Hepatocyte (in vitro differentiated cells): ENCODE measurements around the gene KLC3. TPM values are rescaled to one million over a fixed set of nuclear protein-coding genes. Genes with fewer than 3 reads are reported as not detected.

ENCODE experiments used
- DNase-seq: peaks from one replicate; pipeline ENCODE4 v3.0.0-alpha.2; 2016; ENCODE audit warnings: low spot score
- H2AFZ ChIP-seq: fragments of 200-600 bp; sonication (generic); 2 replicates; pipeline ENCODE4 v1.6.0; 2016; ENCODE audit warnings: antibody characterized with exemption, mild to moderate bottlenecking
- H3K27ac ChIP-seq: fragments of 200-600 bp; sonication (generic); 2 replicates; pipeline ENCODE4 v1.5.1; 2016; ENCODE audit warnings: mild to moderate bottlenecking
- H3K27me3 ChIP-seq: fragments of 200-600 bp; sonication (generic); 2 replicates; pipeline ENCODE4 v1.6.1; 2016
- H3K36me3 ChIP-seq: fragments of 200-600 bp; sonication (generic); replicated peaks from 2 replicates; pipeline ENCODE4 v1.5.1; 2016; ENCODE audit warnings: low read depth; ENCODE audit not compliant: insufficient read depth
- H3K4me1 ChIP-seq: fragments of 200-600 bp; sonication (generic); 2 replicates; pipeline ENCODE4 v1.5.1; 2016; ENCODE audit warnings: mild to moderate bottlenecking, moderate library complexity; ENCODE audit not compliant: insufficient read depth
- H3K4me2 ChIP-seq: fragments of 200-600 bp; sonication (generic); 2 replicates; pipeline ENCODE4 v1.6.0; 2016
- H3K4me3 ChIP-seq: fragments of 200-600 bp; sonication (generic); 2 replicates; pipeline ENCODE4 v1.5.1; 2016; ENCODE audit warnings: mild to moderate bottlenecking
- H3K79me2 ChIP-seq: fragments of 200-600 bp; sonication (generic); 2 replicates; pipeline ENCODE4 v1.6.0; 2017; ENCODE audit warnings: mild to moderate bottlenecking
- H3K9me2 ChIP-seq: fragments of 200-600 bp; sonication (generic); replicated peaks from 2 replicates; pipeline ENCODE4 v1.6.0; 2017; ENCODE audit warnings: mild to moderate bottlenecking; ENCODE audit not compliant: insufficient read depth
- H3K9me3 ChIP-seq: fragments of 200-600 bp; sonication (generic); 2 replicates; pipeline ENCODE4 v1.5.1; 2016; ENCODE audit warnings: low read depth, mild to moderate bottlenecking
- H4K20me1 ChIP-seq: fragments of 200-600 bp; sonication (generic); 2 replicates; pipeline ENCODE4 v1.6.0; 2016; ENCODE audit warnings: mild to moderate bottlenecking; ENCODE audit not compliant: insufficient read depth, poor library complexity, severe bottlenecking
- EZH2 ChIP-seq: fragments of 200-600 bp; sonication (generic); IDR thresholded peaks from 2 replicates; pipeline ENCODE4 v1.6.1; 2016; ENCODE audit warnings: antibody characterized with exemption, mild to moderate bottlenecking, borderline replicate concordance
- EZH2phosphoT487 ChIP-seq: fragments of 200-600 bp; sonication (generic); IDR thresholded peaks from one replicate; pipeline ENCODE4 v1.6.1; 2018; ENCODE audit warnings: antibody characterized with exemption, mild to moderate bottlenecking, low read depth, moderate library complexity; ENCODE audit not compliant: unreplicated experiment, severe bottlenecking
- WGBS: methylation state at CpG from one replicate; pipeline ENCODE4 v1.1.6; 2016; ENCODE audit warnings: low lambda C conversion rate; ENCODE audit errors: missing lambda C conversion rate; 5-methylcytosine and 5-hydroxymethylcytosine counted together
- polyA plus RNA-seq: library from polyadenylated mRNA; unstranded; fragments of >200 nt; fragmentation: Nextera tagmentation; extraction: Ambion mirVana; gene quantifications from 2 replicates; pipeline ENCODE4 v1.2.1, GENCODE V29; 2016
- total RNA-seq: library from RNA; depleted of rRNA; stranded (reverse); fragments of >200 nt; gene quantifications from 2 replicates; pipeline ENCODE4 v1.2.3, GENCODE V29; 2014
- TF ChIP-seq, protein P1 (sequence below): fragments of 200-600 bp; sonication (generic); IDR thresholded peaks from 2 replicates; pipeline ENCODE4 v1.5.1; 2016; ENCODE audit warnings: antibody characterized with exemption, mild to moderate bottlenecking; ENCODE audit not compliant: poor library complexity

The KLC3 gene
- total and polyA plus RNA-seq, 2 experiments from 2014 or later, result 5.5 to 7.6 TPM

DNA sequence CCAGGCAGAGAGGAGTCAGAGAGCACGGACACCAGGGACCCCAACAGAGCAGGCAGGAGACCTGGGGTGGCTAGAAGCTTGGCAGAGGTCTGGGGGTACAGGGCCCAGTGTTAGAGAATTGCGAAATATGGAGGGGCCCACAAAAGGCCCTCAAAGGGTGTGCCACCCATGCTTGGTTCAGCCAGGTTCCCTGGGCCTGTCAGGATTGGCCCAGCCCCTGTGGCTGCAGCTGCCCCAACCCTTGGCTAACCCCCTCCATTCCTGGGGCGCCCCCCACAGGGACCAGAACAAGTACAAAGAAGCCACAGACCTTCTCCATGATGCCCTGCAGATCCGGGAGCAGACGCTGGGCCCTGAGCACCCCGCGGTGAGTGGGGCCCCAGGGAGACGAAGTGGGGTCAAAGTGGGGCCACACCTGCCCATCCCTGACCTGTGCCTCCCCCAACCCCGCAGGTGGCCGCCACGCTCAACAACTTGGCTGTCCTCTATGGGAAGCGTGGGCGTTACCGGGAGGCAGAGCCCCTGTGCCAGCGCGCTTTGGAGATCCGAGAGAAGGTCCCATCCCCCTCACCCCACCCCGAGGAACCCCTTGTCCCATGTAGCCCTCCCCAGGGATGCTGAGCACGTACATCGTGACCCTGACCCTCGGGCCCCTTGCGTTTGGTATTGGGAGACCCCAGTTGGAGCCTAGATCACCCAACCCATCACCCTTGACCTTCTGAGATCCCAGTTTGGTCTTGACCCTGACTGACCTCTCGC, 8.0 kb downstream of the KLC3 start:
- Histone ChIP-seq H4K20me1 (no peaks in the 10 kb centered on the region), H3K9me2 (no peaks in the 10 kb centered on the region), H3K9me3 (no peaks in the 10 kb centered on the region), H3K4me2 (no peak overlapping the region), H3K27me3 (peaks cover 3% of the 10 kb centered on the region), H2AFZ (no peak overlapping the region), H3K4me1 (no peaks in the 10 kb centered on the region), H3K4me3 (no peak overlapping the region), H3K36me3 (no peaks in the 10 kb centered on the region), H3K79me2 (no peaks in the 10 kb centered on the region), H3K27ac (no peak overlapping the region)
- WGBS, result 89% methylated on average over 22 of the region's 23 CpGs
- no peak for DNase-seq
- TF ChIP-seq EZH2, result no peak
- TF ChIP-seq, protein P1, sequence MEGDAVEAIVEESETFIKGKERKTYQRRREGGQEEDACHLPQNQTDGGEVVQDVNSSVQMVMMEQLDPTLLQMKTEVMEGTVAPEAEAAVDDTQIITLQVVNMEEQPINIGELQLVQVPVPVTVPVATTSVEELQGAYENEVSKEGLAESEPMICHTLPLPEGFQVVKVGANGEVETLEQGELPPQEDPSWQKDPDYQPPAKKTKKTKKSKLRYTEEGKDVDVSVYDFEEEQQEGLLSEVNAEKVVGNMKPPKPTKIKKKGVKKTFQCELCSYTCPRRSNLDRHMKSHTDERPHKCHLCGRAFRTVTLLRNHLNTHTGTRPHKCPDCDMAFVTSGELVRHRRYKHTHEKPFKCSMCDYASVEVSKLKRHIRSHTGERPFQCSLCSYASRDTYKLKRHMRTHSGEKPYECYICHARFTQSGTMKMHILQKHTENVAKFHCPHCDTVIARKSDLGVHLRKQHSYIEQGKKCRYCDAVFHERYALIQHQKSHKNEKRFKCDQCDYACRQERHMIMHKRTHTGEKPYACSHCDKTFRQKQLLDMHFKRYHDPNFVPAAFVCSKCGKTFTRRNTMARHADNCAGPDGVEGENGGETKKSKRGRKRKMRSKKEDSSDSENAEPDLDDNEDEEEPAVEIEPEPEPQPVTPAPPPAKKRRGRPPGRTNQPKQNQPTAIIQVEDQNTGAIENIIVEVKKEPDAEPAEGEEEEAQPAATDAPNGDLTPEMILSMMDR, result no peak
- TF ChIP-seq EZH2phosphoT487, result no peak

DNA sequence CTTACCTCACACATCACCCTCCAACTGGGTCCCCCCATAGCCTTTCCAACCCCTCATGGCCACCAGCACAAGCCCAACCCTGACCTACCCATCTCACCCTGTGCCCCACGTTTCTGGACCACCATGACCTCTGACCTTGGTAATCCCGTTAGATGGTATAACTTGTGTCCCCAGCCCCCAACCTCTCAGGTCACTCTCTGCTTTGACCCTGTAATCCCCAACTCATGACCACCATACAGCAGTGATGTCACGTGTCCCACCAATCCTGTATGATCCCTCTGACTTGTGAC, 8.5 kb downstream of the KLC3 start:
- 73% methylated on average over 3 of the region's 3 CpGs for WGBS

DNA sequence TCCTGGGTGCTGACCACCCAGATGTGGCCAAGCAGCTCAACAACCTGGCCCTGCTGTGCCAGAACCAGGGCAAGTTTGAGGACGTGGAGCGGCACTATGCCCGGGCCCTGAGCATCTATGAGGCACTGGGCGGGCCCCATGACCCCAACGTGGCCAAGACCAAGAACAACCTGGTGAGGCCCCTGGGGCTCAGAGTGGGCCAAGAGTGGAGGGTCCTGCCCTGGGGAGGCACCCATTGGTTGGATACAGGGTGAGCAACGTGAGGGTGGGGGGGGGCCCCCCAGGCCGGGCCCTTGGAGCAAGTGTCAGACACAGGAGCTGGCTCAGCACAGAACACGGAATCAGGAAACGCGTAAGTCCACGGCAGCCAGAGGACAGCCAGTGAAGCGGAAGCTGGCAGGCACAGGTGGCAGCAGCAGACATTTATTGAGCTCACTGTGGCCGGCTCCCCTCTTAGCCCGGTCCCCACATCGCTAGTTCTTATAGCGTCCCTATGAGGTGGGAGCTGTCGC, 8.9 kb downstream of the KLC3 start:
- Histone ChIP-seq H3K4me1 (no peaks in the 10 kb centered on the region), H3K9me3 (no peaks in the 10 kb centered on the region), H3K4me3 (no peak overlapping the region), H3K27me3 (peaks cover 3% of the 10 kb centered on the region), H2AFZ (no peak overlapping the region), H4K20me1 (no peaks in the 10 kb centered on the region), H3K4me2 (no peak overlapping the region), H3K9me2 (no peaks in the 10 kb centered on the region), H3K27ac (no peak overlapping the region), H3K36me3 (no peaks in the 10 kb centered on the region), H3K79me2 (no peaks in the 10 kb centered on the region)
- WGBS, result 95% methylated on average over 16 of the region's 17 CpGs
- TF ChIP-seq EZH2 (no peak), EZH2phosphoT487 (no peak)
- TF ChIP-seq, protein P1, result no peak
- DNase-seq, result no peak

More for the DNA sequence above, 8.5 kb downstream of the KLC3 start:
- peaks cover 3% of the 10 kb centered on the region for H3K27me3 ChIP-seq
- no peaks in the 10 kb centered on the region for H3K36me3 ChIP-seq
- DNase-seq, result no peak
- H3K9me3 ChIP-seq, result no peaks in the 10 kb centered on the region
- no peak overlapping the region for H2AFZ ChIP-seq
- TF ChIP-seq EZH2phosphoT487 (no peak), EZH2 (no peak)
- TF ChIP-seq, protein P1, result no peak
- no peak overlapping the region for H3K4me3 ChIP-seq
- no peaks in the 10 kb centered on the region for H4K20me1 ChIP-seq
- H3K9me2 ChIP-seq, result no peaks in the 10 kb centered on the region
- no peaks in the 10 kb centered on the region for H3K79me2 ChIP-seq
- no peaks in the 10 kb centered on the region for H3K4me1 ChIP-seq
- H3K4me2 ChIP-seq, result no peak overlapping the region
- H3K27ac ChIP-seq, result no peak overlapping the region
